PC-9 (cell line): Measurements from ENCODE around the gene MT1B. TPM values are rescaled to one million over a fixed set of nuclear protein-coding genes. Genes with fewer than 3 reads are reported as not detected.

Experiments
- BruUV-seq: library from RNA; stranded (reverse); fragments of 400-500 nt; replicated peaks from 2 replicates; lab custom pipeline; 2021; lab: Mats Ljungman, UMichigan
- CTCF ChIA-PET: fragments of 300-600 bp; sonication (Branson Sonifier 250); formaldehyde crosslinking; loops from one replicate; lab custom pipeline; 2022; ENCODE audit warnings: antibody characterized with exemption; lab: Charles Lee
- POLR2A ChIA-PET: fragments of 300-600 bp; sonication (Branson Sonifier 250); formaldehyde crosslinking; loops from one replicate; lab custom pipeline; 2022; ENCODE audit warnings: antibody characterized with exemption; ENCODE audit not compliant: unreplicated experiment; lab: Charles Lee
- DNase-seq, 2 experiments: peaks; one replicate each; pipeline versions ENCODE4 v3.0.0 to v3.0.0-alpha.2; 2015 to 2022; ENCODE audit warnings: mixed read lengths in 1 of 2
- H2AFZ ChIP-seq: fragments of 200-600 bp; sonication (generic); 2 replicates; pipeline ENCODE4 v1.8.1; 2017; ENCODE audit warnings: antibody characterized with exemption
- H3F3A ChIP-seq: fragments of 200-600 bp; sonication (generic); 2 replicates; pipeline ENCODE4 v1.8.1; 2017; ENCODE audit warnings: antibody characterized with exemption, mild to moderate bottlenecking, low read depth; ENCODE audit not compliant: insufficient read depth
- H3K27ac ChIP-seq: fragments of 200-600 bp; sonication (generic); 2 replicates; pipeline ENCODE4 v1.6.1; 2016; ENCODE audit warnings: mixed run types
- H3K27me3 ChIP-seq: fragments of 200-600 bp; sonication (generic); 2 replicates; pipeline ENCODE4 v1.6.1; 2016; ENCODE audit warnings: low read depth, mixed run types; ENCODE audit not compliant: insufficient read depth
- H3K36me3 ChIP-seq: fragments of 200-600 bp; sonication (generic); 2 replicates; pipeline ENCODE4 v1.6.1; 2016; ENCODE audit warnings: low read depth, mixed run types
- H3K4me1 ChIP-seq: fragments of 200-600 bp; sonication (generic); replicated peaks from 2 replicates; pipeline ENCODE4 v1.6.1; 2016; ENCODE audit warnings: mixed run types; ENCODE audit not compliant: insufficient read depth
- H3K4me2 ChIP-seq: fragments of 200-600 bp; sonication (generic); 2 replicates; pipeline ENCODE4 v1.6.1; 2017; ENCODE audit warnings: mixed run types
- H3K4me3 ChIP-seq: fragments of 200-600 bp; sonication (generic); 2 replicates; pipeline ENCODE4 v1.6.1; 2016; ENCODE audit warnings: mixed run types
- H3K79me2 ChIP-seq: fragments of 200-600 bp; sonication (generic); 2 replicates; pipeline ENCODE4 v1.6.1; 2017; ENCODE audit warnings: low read depth, mixed run types
- H3K9me2 ChIP-seq: fragments of 200-600 bp; sonication (generic); 2 replicates; pipeline ENCODE4 v1.8.1; 2017; ENCODE audit warnings: mild to moderate bottlenecking; ENCODE audit not compliant: insufficient read depth
- H3K9me3 ChIP-seq: fragments of 200-600 bp; sonication (generic); 2 replicates; pipeline ENCODE4 v1.8.1; 2016; ENCODE audit warnings: low read depth; ENCODE audit not compliant: insufficient read depth
- H4K20me1 ChIP-seq: fragments of 200-600 bp; sonication (generic); 2 replicates; pipeline ENCODE4 v1.8.1; 2017; ENCODE audit not compliant: insufficient read depth
- CTCF ChIP-seq: fragments of 200-600 bp; sonication (generic); conservative IDR thresholded peaks from 2 replicates; pipeline ENCODE4 v1.6.1; 2017; ENCODE audit warnings: mixed run types, antibody characterized with exemption, mild to moderate bottlenecking, moderate library complexity
- EZH2 ChIP-seq: fragments of 200-600 bp; sonication (generic); IDR thresholded peaks from 2 replicates; pipeline ENCODE4 v1.8.0; 2017; ENCODE audit warnings: antibody characterized with exemption, low read depth
- intact Hi-C: fragments of 100-400 bp; cut with micrococcal nuclease; formaldehyde crosslinking; loops from one replicate; pipeline ENCODE4 v1.10.0; 2022; ENCODE audit not compliant: unreplicated experiment
- total RNA-seq: library from RNA; stranded (reverse); gene quantifications from 2 replicates; pipeline ENCODE4 v1.2.3, GENCODE V29; 2021

MT1B gene
- total RNA-seq, 1 experiment from 2014 or later: not detected

GRCh38 chr16:56625943-56626654 is 25.6 kb upstream of the MT1B start:
- ChIA-PET CTCF (interaction anchor here (0.7 kb wide), 1 partner anchor 49 kb away, joined by 4 read pairs; no protein-coding TSS in a partner anchor), POLR2A (interaction anchor here (0.7 kb wide), 1 partner anchor 407 kb away, joined by 7 read pairs; no protein-coding TSS in a partner anchor)
- H3K9me2 ChIP-seq: no peaks in the 10 kb centered on the region
- H3F3A ChIP-seq: peaks cover 8% of the 10 kb centered on the region; the same call in 1 of the 2 replicates
- no peak overlapping the region for H2AFZ ChIP-seq
- BruUV-seq: TSS peak; percentile 94
- no peaks in the 10 kb centered on the region for H4K20me1 ChIP-seq
- H3K4me2 ChIP-seq: no peak overlapping the region
- DNase-seq: no peak
- no peaks in the 10 kb centered on the region for H3K9me3 ChIP-seq
- intact Hi-C loops: loop anchor here (2.0 kb wide), 1 partner anchor 19 kb away; no protein-coding TSS in a partner anchor
- no peaks in the 10 kb centered on the region for H3K36me3 ChIP-seq
- no peaks in the 10 kb centered on the region for H3K27me3 ChIP-seq
- TF ChIP-seq EZH2: no peak
- TF ChIP-seq CTCF: no peak
- H3K4me3 ChIP-seq: no peak overlapping the region
- no peaks in the 10 kb centered on the region for H3K79me2 ChIP-seq
- no peak overlapping the region for H3K27ac ChIP-seq
- peaks cover 17% of the 10 kb centered on the region for H3K4me1 ChIP-seq

GRCh38 chr16:56626685-56627084 is 25.0 kb upstream of the MT1B start:
- H3K4me2 ChIP-seq: peak overlapping the region; percentile 62
- H3K9me3 ChIP-seq: no peaks in the 10 kb centered on the region
- H2AFZ ChIP-seq: 0 out of 2 replicates have a peak overlapping the region, but pooled peaks have one; percentile 17
- no peaks in the 10 kb centered on the region for H3K79me2 ChIP-seq
- no peak for DNase-seq
- H3K27ac ChIP-seq: peak overlapping the region; percentile 62
- H4K20me1 ChIP-seq: no peaks in the 10 kb centered on the region
- ChIA-PET POLR2A (interaction anchor here (0.7 kb wide), 1 partner anchor 407 kb away, joined by 7 read pairs; no protein-coding TSS in a partner anchor), CTCF (interaction anchor here (0.7 kb wide), 1 partner anchor 50 kb away, joined by 4 read pairs; no protein-coding TSS in a partner anchor)
- peaks cover 8% of the 10 kb centered on the region; the same call in 1 of the 2 replicates for H3F3A ChIP-seq
- no TSS peak for BruUV-seq
- no peaks in the 10 kb centered on the region for H3K27me3 ChIP-seq
- H3K4me3 ChIP-seq: no peak overlapping the region
- peaks cover 13% of the 10 kb centered on the region for H3K4me1 ChIP-seq
- intact Hi-C loops: loop anchor here (2.0 kb wide), 1 partner anchor 20 kb away; no protein-coding TSS in a partner anchor
- no peak for TF ChIP-seq EZH2
- no peak for TF ChIP-seq CTCF
- H3K9me2 ChIP-seq: no peaks in the 10 kb centered on the region
- H3K36me3 ChIP-seq: no peaks in the 10 kb centered on the region

GRCh38 chr16:56628486-56629350 is 23.0 kb upstream of the MT1B start:
- Histone ChIP-seq H3F3A (peaks cover 8% of the 10 kb centered on the region; the same call in 1 of the 2 replicates), H3K27me3 (no peaks in the 10 kb centered on the region), H2AFZ (no peak overlapping the region), H3K4me1 (peaks cover 7% of the 10 kb centered on the region), H3K36me3 (no peaks in the 10 kb centered on the region), H4K20me1 (no peaks in the 10 kb centered on the region), H3K4me3 (no peak overlapping the region), H3K9me3 (no peaks in the 10 kb centered on the region), H3K9me2 (no peaks in the 10 kb centered on the region), H3K4me2 (no peak overlapping the region), H3K79me2 (no peaks in the 10 kb centered on the region), H3K27ac (no peak overlapping the region)
- BruUV-seq: no TSS peak
- POLR2A ChIA-PET: no interaction called here
- intact Hi-C loops: no loop called here
- TF ChIP-seq EZH2 (no peak), CTCF (no peak)
- DNase-seq: no peak
- CTCF ChIA-PET: no interaction called here
